Neuronal stem cell (in vitro differentiated cells): ENCODE measurements around the gene HES6.

Experiments
- DNase-seq: peaks from one replicate; pipeline ENCODE4 v3.0.0-alpha.2; 2013; ENCODE audit warnings: low spot score
- H2AFZ ChIP-seq: one replicate; pipeline ENCODE4 v1.6.1; 2013; ENCODE audit warnings: mild to moderate bottlenecking, low read length, inconsistent platforms
- H2AK5ac ChIP-seq: 2 replicates; pipeline ENCODE4 v1.6.1; 2013; ENCODE audit warnings: low read depth, mild to moderate bottlenecking, inconsistent platforms, low read length, moderate library complexity, mixed read lengths
- H2BK120ac ChIP-seq: 2 replicates; pipeline ENCODE4 v1.6.1; 2013; ENCODE audit warnings: low read depth, mild to moderate bottlenecking, inconsistent platforms, low read length, moderate library complexity, mixed read lengths
- H2BK12ac ChIP-seq: one replicate; pipeline ENCODE4 v1.6.1; 2013; ENCODE audit warnings: low read length, inconsistent platforms
- H2BK15ac ChIP-seq: 2 replicates; pipeline ENCODE4 v1.6.1; 2013; ENCODE audit warnings: mild to moderate bottlenecking, low read length, inconsistent platforms, mixed read lengths
- H2BK5ac ChIP-seq: one replicate; pipeline ENCODE4 v1.6.1; 2013; ENCODE audit warnings: inconsistent platforms, mild to moderate bottlenecking, low read length, moderate library complexity
- H3K14ac ChIP-seq: one replicate; pipeline ENCODE4 v1.6.1; 2013; ENCODE audit warnings: low read length, inconsistent platforms
- H3K18ac ChIP-seq: 2 replicates; pipeline ENCODE4 v1.6.1; 2013; ENCODE audit warnings: low read length, inconsistent platforms
- H3K23ac ChIP-seq: 2 replicates; pipeline ENCODE4 v1.6.1; 2013; ENCODE audit warnings: low read depth, mild to moderate bottlenecking, mixed read lengths, low read length, inconsistent platforms; ENCODE audit not compliant: poor library complexity
- H3K27ac ChIP-seq: replicated peaks from 3 replicates; pipeline ENCODE4 v1.5.1; 2013; ENCODE audit warnings: low read length, inconsistent platforms
- H3K27me3 ChIP-seq, 3 experiments: 2 replicates each; pipeline ENCODE4 v1.6.1; 2013; ENCODE audit warnings: low read length in 3 of 3, mild to moderate bottlenecking in 2 of 3, inconsistent platforms in 1 of 3, low read depth in 1 of 3, mixed read lengths in 1 of 3, moderate library complexity in 1 of 3; ENCODE audit not compliant: control insufficient read depth in 3 of 3, insufficient read depth in 3 of 3
- H3K36me3 ChIP-seq, 2 donors: replicated peaks in 1 of 2; 2 replicates each; pipeline ENCODE4 v1.6.1; 2013; ENCODE audit warnings: low read length in 2 of 2; ENCODE audit not compliant: control insufficient read depth in 2 of 2, insufficient read depth in 2 of 2
- H3K4ac ChIP-seq: 2 replicates; pipeline ENCODE4 v1.6.1; 2013; ENCODE audit warnings: inconsistent platforms, mild to moderate bottlenecking, low read length, moderate library complexity
- H3K4me1 ChIP-seq, 2 donors: 1 replicate in 1 of 2; 2 replicates in 1 of 2; pipeline ENCODE4 v1.6.1; 2013; ENCODE audit warnings: low read length in 2 of 2, low read depth in 1 of 2; ENCODE audit not compliant: control insufficient read depth in 2 of 2, insufficient read depth in 1 of 2
- H3K4me2 ChIP-seq: one replicate; pipeline ENCODE4 v1.6.1; 2013; ENCODE audit warnings: mild to moderate bottlenecking, low read length, inconsistent platforms; ENCODE audit not compliant: insufficient read depth, poor library complexity, severe bottlenecking
- H3K4me3 ChIP-seq, 2 donors: 2 replicates each; pipeline ENCODE4 v1.5.1; 2013; ENCODE audit warnings: low read length in 2 of 2, mild to moderate bottlenecking in 2 of 2, inconsistent platforms in 1 of 2, moderate library complexity in 1 of 2
- H3K79me1 ChIP-seq: one replicate; pipeline ENCODE4 v1.6.1; 2013; ENCODE audit warnings: low read depth, mild to moderate bottlenecking, inconsistent platforms, low read length, moderate library complexity
- H3K9ac ChIP-seq: one replicate; pipeline ENCODE4 v1.6.1; 2013; ENCODE audit warnings: mild to moderate bottlenecking, low read depth, low read length, inconsistent platforms; ENCODE audit not compliant: poor library complexity
- H3K9me3 ChIP-seq, 2 donors: replicated peaks in 1 of 2; 2 replicates each; pipeline versions ENCODE3 to v1.6.1; 2013; ENCODE audit warnings: low read length in 2 of 2, mild to moderate bottlenecking in 2 of 2, inconsistent platforms in 1 of 2, low read depth in 1 of 2, mixed read lengths in 1 of 2, moderate library complexity in 1 of 2; ENCODE audit not compliant: control insufficient read depth in 2 of 2, insufficient read depth in 1 of 2
- H4K8ac ChIP-seq: one replicate; pipeline ENCODE4 v1.6.1; 2013; ENCODE audit warnings: low read depth, mild to moderate bottlenecking, inconsistent platforms, low read length, moderate library complexity
- H4K91ac ChIP-seq: one replicate; pipeline ENCODE4 v1.6.1; 2013; ENCODE audit warnings: low read length, low read depth, mild to moderate bottlenecking, inconsistent platforms; ENCODE audit not compliant: poor library complexity
- WGBS, 2 donors: extraction: QIAGEN DNeasy Blood & Tissue Kit; methylation state at CpG; one replicate each; pipeline ENCODE4 v1.1.7; 2013; ENCODE audit warnings: missing lambda C conversion rate in 2 of 2, mixed read lengths in 1 of 2; ENCODE audit not compliant: insufficient read length in 2 of 2, insufficient replicate concordance in 1 of 2; ENCODE audit errors: extremely low coverage in 2 of 2; 5-methylcytosine and 5-hydroxymethylcytosine counted together

HES6 gene

DNA sequence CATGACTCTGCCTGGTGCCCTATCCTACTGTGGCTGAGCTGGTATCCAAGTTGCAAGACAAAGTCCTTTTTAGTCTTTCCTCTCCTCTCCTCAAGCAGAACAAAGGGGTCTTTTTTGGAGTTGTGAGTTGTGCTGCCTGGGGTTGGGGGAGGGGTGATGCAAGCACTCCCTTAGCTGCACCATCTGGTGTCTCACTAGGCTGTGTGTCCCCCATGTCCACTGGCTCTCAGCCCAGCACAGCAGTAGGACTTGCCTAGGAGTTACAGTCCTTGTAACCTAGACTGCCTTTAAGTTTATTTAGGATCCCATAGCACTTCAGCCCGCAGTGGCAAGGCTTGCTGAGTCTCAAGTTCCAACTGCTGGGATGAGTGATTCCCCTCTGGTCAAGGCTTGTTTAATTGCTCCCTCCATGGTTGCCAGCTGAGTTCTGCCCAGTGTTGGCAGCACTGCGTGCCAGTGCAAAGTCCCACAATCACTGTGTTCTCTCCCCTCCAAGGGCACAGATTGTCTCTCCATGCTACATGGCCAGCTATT lies 23.1 kb downstream of the HES6 start:
- Histone ChIP-seq H2BK120ac (no peak overlapping the region), H3K23ac (no peak overlapping the region), H3K4me3 (no peak overlapping the region), H3K9ac (no peak overlapping the region), H3K18ac (peak overlapping the region; percentile 11), H3K4me1 (peaks cover 5 to 14% of the 10 kb centered on the region in 2 donors), H2BK12ac (no peak overlapping the region), H3K14ac (peak overlapping the region; percentile 5), H3K79me1 (no peaks in the 10 kb centered on the region), H2BK15ac (no peak overlapping the region), H3K36me3 (peaks cover 0 to 2% of the 10 kb centered on the region in 2 donors), H4K8ac (no peak overlapping the region), H2AFZ (peak overlapping the region; percentile 65), H2AK5ac (no peak overlapping the region), H3K4me2 (no peak overlapping the region), H3K27me3 (no peaks in the 10 kb centered on the region), H3K27ac (no peak overlapping the region), H3K9me3 (peaks cover 2 to 11% of the 10 kb centered on the region in 2 donors), H4K91ac (no peak overlapping the region), H2BK5ac (no peak overlapping the region), H3K4ac (no peak overlapping the region)
- no peak for DNase-seq
- WGBS, 2 donors = no CpG with 5 or more reads among the region's 2 CpGs

GRCh38 chr2:238207006-238207405 lies 32.8 kb downstream of the HES6 start:
- Histone ChIP-seq H2AFZ (no peak overlapping the region), H3K27ac (no peak overlapping the region), H3K23ac (no peak overlapping the region), H3K36me3 (no peaks in the 10 kb centered on the region), H3K4me3 (no peak overlapping the region), H2BK120ac (no peak overlapping the region), H2BK12ac (no peak overlapping the region), H4K91ac (no peak overlapping the region), H3K4me2 (no peak overlapping the region), H3K4me1 (peaks cover 0 to 7% of the 10 kb centered on the region in 2 donors), H4K8ac (no peak overlapping the region), H2AK5ac (no peak overlapping the region), H2BK5ac (no peak overlapping the region), H3K9ac (no peak overlapping the region), H3K14ac (no peak overlapping the region), H2BK15ac (no peak overlapping the region), H3K79me1 (no peaks in the 10 kb centered on the region), H3K27me3 (peaks cover 0 to 46% (median 5%) of the 10 kb centered on the region in 3 experiments), H3K9me3 (peaks cover 2 to 20% of the 10 kb centered on the region in 2 donors), H3K4ac (no peak overlapping the region), H3K18ac (no peak overlapping the region)
- 100% methylated on average over 1 of the region's 7 CpGs; no CpG with 5 or more reads in 1 of the 2 donors for WGBS, 2 donors
- no peak for DNase-seq

GRCh38 chr2:238203973-238204683 lies 35.7 kb downstream of the HES6 start:
- H3K23ac ChIP-seq = peak overlapping the region; percentile 75
- peaks cover 4% of the 10 kb centered on the region for H3K79me1 ChIP-seq
- no peak overlapping the region for H3K27ac ChIP-seq
- H3K18ac ChIP-seq = peak overlapping the region; percentile 86
- no peak overlapping the region for H4K91ac ChIP-seq
- peaks cover 0 to 20% of the 10 kb centered on the region in 2 donors for H3K9me3 ChIP-seq
- peaks cover 0 to 9% of the 10 kb centered on the region in 2 donors for H3K36me3 ChIP-seq
- no peak overlapping the region for H4K8ac ChIP-seq
- H3K4me1 ChIP-seq = peaks cover 2 to 7% of the 10 kb centered on the region in 2 donors
- H3K4me3 ChIP-seq = peak overlapping the region; percentile 72 to 75
- no peak overlapping the region for H3K14ac ChIP-seq
- H3K9ac ChIP-seq = peak overlapping the region; percentile 32
- H2BK5ac ChIP-seq = no peak overlapping the region
- no peak overlapping the region for H2BK120ac ChIP-seq
- peaks cover 0 to 27% (median 2%) of the 10 kb centered on the region in 3 experiments for H3K27me3 ChIP-seq
- peak overlapping the region; percentile 16 for H2AK5ac ChIP-seq
- no peak overlapping the region for H2BK15ac ChIP-seq
- WGBS, 2 donors = no CpG with 5 or more reads among the region's 18 CpGs
- peak overlapping the region; percentile 90 for H2AFZ ChIP-seq
- peak overlapping the region; percentile 60 for H3K4me2 ChIP-seq
- DNase-seq = no peak
- no peak overlapping the region for H2BK12ac ChIP-seq
- no peak overlapping the region for H3K4ac ChIP-seq
